Stimulated activated CD4-positive, alpha-beta T cell treated with anti-CD3 and anti-CD28 coated beads, Interleukin-1b, Interleukin-23, amount 100 ng/mL, for 4 hours (primary cell): ENCODE results near the gene BICDL2.

Experiments
- DNase-seq, 2 donors: peaks; one replicate each; pipeline ENCODE4 v3.0.0-alpha.2; 2020; ENCODE audit warnings: low read depth in 2 of 2

The BICDL2 gene

DNA sequence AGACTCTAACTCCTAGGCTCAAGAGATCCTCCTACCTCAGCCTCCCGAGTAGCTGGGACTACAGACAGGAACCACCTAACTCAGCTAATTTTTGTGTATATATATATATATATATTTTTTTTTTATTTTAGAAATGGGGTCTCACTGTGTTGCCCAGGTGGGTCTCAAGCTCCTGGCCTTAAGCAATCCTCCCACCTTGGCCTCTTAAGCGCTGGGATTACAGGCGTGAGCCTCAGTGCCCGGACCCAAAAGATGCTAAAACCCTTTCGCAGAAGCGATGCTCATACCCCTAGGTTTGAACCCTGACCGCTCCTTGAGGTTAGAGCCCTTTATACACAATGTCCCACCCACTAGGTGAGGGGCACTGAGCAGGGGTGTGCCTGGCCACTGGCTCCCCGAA is 26.2 kb downstream of the BICDL2 start:
- no peak for DNase-seq

DNA sequence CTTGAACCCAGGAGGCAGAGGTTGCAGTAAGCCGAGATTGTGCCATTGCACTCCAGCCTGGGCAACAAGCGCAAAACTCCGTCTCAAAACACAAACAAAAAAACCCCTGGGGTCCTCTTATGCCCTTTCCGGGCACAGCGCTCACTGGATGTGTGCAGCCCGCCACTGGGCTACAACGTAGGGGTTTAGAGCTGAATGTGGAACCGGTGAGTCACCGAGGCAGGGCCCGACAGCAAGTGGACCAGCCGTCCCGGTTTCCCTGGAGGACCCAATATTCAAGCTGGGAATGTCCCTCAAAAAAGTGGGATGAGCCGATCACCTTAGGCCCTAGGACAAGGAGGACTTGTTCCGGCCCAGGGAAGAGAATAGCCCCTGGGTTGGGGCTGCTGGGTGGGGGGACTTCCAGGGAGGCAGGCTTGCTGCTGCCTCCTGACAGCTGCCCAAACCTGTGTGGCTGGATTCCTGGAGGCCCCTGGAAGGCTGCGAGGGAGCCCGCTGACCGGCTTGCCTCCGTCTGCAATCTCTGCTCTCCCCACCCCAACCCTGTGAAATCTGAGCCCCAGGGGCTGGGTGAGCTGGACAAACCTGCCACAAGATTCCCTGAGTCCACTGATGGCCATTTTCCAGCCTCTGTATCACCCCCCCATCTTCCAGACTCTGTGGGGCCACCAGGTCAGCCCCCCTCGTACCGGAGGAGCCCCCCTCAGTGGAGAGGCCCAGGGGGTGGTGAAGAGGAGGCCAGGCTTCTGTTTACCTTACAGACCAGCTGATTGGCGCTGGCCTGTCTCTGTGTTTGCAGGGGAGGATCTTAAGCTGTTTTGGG is 27.0 kb downstream of the BICDL2 start:
- DNase-seq = no peak

DNA sequence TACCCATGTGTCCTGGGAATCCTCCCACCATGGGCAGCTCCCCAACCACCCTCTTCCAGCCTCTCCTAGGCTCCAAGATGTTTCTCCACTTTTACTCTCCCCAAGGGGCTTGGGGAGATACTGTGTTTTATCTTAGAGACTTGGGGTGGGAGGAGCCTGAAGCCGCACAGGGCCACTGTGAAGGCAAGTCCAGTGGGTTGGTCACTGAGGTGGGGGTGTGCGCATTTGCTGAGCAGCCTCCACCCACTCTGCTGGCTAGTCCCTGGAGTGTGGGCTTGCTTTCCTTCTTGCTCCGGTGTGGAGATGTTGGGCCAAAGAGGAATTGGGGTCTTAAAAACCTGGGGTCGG is 28.1 kb downstream of the BICDL2 start:
- DNase-seq = no peak

DNA sequence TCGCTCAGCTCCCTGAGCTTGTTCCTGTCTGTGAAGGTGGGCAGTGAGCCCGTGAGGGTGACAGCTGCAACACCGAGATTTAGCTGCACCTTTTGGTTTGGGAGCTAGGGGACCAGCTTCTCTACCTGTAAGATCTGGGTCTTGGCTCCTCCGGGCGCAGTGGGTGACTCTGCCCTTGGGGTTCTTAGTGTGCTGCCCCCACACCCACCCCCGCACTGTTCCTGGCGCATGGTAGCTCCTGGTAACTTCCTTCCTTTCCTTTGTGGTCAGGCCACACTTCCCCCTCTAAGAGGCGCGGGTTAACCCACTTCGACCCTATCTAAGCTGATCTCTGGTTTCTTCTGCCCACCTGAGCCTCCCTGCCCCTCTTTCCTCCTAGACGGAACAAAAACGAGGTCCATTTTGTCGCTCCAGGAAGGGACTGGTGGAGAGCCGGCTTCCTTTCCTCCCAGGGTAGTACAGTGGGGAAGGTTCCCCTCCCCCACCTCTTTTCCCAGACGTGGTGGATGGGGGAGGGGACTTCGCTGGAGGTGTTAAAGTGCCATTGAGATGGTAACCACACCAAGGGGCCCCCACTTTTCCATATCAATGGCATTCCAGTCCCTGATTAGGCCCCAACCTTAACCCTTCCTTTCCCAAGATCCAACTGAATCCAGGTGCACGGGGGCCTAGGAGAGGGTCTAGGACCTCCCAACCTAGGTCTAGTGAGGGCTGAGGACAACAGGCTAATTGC is 28.6 kb downstream of the BICDL2 start:
- no peak for DNase-seq

DNA sequence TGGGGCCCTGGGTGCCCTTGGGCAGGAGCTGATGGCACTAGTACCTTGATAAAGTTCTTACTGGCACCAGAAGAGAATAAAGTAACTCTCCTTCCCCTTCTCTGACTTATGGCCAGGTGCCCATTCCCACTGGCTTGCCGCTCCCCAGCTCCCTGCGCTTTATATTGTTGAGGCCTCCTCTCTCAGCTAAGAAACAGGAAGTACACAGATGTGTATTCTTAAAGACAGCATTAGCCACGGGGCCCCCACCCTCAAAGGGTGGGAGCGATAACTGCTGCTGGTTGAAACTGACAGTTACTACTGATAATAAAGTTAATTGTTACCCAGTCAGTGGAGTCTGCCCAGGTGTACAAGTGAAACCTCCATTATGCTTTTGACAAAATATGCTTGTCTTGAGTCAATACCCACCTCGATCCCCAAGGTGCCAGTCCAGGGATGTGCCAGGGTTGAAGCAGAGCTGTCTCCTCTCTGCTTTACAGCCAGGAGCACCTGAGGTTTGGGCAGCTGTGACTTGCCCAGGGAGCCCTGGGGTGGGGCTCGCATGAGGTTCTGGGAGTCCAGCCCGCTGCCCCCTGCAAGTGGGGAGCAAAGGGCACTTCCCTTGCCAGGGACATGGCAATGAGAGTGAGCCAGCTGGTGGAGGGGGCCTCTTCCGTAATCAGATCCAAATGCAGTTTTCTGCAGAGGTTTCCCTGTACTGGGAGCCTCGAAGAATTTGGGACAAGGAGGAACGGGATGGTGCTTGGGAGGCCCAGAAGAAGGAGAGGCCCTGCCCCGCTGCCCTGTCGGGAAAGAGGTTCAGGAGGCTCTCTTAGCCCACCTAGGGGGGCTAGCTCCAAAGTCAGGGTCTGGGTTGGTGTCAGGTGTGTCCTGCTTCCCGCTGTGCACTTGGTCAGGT is 29.4 kb downstream of the BICDL2 start:
- no peak for DNase-seq

DNA sequence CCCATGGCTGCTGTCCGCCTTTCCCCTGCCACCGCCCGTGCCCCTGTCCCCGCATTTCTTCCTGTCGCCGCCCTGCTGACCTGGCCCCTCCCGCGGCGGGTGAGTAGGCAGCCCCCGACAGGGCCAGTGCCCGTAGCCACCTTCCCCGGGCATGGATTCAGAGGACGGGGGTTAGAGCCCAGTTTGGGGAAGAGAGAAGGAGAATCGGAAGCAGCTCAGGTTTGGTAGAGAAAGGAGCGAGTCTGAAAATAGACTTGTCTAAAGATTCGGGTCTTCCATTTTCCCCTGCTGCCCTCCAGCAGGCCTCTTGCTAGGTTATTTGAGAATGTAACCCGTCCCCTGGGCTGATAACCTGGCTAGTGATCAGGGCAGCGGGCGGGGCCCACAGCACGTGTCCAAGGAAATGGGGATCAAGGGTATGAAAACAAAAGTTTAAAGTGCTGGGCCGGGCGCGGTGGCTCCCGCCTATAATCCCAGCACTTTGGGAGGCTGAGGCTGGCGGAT is 31.9 kb downstream of the BICDL2 start:
- no peak for DNase-seq

DNA sequence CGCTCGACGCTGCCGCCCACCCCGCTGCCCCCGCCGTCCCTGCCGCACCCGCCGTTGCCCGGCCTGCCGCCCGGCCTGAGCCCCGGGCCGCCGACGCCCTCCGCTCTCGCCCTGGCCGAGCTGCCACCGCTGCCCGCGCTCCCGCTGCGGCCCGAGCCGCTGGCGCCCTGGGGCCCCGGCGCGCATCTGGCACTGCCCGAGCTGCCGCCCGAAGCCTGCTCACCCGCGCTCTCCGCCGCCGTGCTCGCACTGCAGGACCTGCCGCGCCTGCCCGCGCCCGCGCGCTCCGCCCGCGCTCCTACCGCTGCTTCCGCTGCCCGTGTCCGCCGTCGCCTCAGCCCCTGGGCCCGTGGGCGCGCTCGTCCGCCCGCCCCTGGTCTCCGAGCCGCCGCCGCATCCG is 32.4 kb downstream of the BICDL2 start:
- DNase-seq = no peak

DNA sequence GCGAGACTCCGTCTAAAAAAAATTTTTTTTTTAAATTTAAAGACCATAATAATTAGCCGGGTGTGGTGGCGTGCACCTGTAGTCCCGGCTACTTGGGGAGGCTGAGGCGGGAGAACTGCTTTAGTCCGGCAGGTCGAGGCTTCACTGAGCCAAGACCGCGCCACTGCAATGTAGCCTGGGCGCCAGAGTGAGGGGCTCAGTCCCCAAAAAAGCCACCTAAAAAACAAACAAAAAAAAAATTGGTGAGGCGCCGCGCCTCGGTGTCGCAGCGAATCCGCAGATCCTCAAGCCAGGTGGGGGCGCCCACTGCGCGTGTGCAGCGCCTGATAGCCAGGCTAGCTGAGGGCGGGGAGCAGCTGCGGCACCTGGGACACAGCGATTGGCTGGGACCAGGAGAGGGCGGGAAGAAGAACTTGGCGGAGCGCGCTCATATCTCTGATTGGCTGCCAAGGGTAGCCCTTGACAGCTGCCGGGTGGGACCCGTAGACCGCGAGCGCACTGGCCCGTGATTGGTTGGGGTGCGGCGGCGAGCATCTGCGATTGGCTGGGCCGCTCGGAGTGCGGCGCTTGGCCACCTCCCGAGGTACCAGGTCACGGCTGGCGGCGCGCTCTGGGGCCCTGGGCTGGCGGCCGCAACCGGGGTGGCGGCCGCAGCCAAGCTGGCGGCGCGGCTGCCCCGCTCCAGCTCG is 33.0 kb downstream of the BICDL2 start:
- peak; percentile 90 to 93 for DNase-seq

DNA sequence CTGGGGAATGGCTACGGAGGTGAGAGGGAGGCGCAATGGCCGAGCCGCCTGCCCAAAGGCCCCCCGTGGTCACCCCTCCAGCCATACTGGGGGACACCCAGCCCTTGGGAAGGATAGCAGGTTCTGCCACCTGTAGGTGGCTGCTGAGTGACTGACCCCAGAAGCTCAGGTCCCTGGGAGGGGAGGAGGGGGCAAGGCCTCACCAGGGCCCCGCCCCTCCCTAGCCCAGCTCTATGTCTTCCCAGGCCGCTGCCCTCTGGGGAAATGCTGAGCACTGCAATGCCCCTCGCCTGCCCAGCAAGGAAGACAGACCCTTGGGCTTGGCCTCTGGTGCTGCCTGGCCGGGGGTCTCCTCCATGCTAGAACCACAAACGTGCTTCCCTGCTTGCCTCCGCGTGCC is 35.4 kb downstream of the BICDL2 start:
- DNase-seq = no peak

DNA sequence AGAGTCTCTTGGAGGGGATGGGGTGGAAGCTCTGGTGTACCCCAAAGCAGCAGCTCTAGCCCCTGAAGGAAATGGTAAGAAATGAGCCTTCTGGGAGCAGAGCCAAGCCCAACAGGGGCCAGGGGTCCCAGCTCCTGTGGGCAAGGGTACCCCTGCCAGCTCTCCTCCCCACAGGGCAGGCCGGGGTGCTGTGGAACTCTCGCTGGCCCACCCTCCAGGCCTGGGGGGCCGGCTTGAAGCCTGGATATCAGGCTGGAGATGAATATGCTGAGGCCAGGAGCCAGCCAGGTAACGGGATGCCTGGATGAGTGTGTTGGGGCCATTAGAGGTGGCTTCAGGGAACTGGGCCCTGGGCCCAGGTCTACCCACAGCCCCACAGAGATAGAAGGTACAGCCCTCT is 36.2 kb downstream of the BICDL2 start:
- DNase-seq = no peak

DNA sequence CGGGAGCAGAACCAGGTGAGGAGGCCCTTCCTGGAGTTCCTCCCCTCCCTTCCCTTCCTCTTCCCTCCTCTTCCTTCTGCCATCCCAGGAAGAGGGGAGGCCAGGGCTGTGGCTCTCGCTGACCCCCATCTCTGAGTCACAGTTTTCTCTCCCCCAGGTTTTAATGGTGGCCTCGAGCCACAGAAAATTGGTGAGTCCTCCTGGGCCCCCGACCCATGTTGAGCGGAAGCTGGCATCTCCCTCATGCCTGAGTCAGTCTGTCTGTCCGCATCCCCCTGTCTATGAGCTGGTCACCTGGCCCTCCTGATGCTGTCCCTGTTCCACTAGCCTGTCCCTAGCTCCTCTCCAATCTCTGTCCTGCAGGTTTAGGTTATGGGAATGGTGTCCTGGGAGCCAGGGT is 36.8 kb downstream of the BICDL2 start:
- no peak for DNase-seq

DNA sequence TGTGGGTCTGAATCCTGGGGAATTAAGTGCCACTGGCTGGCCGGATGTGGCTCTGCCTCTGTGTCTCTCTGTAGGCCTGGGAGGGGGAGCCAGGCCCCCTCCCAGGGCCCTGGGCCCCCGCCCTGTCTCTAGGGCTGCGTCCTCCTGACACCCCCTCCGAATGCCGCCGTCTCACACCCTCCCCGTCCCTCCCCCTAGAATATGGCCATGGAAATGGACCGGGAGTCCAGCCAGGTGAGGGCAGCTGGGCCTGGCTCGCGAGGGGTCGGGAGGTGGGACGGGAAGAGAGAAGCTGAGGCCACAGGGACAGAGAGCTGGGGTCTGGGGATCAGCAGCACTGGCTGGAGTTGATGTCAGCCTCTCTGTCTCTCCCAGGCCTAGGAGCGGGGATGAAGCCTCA is 40.4 kb downstream of the BICDL2 start:
- DNase-seq = no peak

DNA sequence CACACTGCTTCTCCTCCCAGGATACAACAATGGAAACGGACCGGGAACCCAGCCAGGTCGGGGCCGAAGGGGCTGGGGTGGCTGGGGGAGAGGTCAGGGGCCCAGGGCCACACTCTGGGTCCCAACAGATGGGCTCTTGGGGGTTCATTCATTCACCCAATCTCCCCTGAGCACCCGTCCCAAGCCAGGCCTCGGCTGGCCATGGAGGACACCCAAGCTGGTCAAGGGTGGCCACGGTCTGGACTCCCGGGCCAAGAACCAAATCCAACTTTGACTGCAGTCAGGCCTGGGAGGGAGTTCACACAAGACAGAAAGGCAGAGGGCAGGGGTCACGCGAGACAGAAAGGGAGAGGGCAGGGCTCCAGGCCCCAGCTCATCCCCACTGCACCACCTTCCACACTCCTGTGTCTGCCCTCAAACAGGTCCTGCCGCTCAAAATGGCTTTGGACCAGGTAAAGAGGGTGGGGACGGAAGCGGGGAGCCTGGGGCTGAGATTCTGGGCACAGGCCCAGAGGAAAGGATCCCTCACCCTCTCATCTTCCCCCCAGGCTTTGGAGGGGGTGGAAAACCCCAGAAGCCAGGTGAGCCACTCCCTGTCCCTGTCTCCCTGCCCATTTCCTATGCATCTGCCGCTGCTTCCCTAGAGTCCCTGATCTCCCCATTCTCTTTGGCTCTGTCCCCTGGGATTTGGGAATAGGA is 44.2 kb downstream of the BICDL2 start:
- DNase-seq = no peak

DNA sequence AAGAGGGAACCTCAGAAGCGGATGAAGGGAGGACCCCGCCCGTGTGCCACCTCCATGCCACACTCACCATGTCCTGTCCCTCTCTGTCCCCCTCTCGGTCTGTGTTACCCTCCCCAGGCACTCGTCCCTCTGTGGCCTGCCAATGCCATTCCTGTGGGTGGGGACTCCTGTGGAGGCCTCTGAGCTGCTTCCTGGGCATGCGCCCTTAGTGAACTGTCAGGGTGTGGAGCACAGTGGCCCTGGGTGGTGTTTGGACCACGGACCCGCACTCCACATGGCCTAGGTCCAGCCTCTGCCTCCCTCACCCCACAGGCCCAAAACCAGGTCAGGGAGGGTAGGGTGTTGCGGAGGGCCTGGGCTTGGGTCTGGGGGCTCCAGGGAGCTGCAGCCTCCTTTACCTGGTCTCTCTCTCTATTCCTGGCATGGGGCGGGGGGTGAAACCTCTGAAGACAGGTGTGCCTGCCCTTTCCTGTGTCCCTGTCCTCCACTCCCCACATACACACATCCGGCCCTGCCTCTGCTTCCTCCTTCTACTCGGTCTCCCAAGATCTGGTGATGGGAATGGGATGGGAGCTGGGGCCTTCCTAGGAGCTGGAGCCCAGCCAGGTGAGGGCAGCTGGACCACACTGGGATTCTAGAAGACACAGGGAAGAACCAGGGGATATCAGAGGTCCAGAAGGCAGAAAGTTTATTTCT is 45.0 kb downstream of the BICDL2 start:
- no peak for DNase-seq

DNA sequence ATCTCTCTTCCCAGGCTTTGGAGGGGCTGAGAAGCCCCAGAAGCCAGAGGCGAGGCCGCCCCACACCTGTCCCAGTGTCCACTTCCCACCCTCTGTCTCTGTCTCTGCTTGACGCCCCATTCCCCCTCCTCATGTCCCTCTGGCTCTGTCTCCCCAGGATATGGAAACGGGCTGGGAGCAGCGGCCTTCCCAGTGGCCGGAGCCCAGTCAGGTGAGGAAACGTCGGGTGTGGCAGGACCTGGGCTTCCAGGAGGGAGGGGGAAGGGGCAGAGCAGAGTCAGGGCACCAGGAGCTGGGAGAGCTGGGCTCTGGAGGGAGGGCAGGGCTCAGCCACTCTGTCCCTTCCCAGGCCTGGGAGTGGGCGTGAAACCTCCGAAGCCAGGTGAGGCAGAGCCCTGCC is 45.9 kb downstream of the BICDL2 start:
- DNase-seq = no peak

DNA sequence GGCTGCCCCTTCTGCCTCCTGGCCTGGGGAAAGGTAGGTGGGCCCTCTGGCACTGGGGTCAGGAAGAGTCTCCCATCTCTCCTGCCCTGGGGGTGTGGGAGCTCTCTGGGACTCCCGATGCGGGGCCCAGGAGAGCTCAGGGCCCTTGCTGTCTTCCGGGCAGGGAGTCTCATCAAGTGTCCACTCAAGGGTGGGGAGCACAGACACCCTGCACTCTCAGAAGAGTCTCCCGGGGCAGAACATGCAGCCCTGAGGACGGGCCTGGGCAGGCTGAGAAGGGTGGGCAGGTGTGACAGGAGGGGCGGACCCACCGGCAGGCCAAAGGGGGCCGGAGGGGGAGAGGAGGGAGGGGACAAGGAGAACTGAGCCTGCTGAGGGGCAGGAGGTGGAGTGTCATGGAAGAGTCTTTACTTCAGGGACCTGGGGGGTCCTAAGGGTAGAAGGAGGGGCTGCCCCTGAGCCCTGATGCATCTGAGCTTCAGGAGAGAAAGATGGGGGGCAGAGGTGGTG is 48.1 kb downstream of the BICDL2 start:
- no peak for DNase-seq

DNA sequence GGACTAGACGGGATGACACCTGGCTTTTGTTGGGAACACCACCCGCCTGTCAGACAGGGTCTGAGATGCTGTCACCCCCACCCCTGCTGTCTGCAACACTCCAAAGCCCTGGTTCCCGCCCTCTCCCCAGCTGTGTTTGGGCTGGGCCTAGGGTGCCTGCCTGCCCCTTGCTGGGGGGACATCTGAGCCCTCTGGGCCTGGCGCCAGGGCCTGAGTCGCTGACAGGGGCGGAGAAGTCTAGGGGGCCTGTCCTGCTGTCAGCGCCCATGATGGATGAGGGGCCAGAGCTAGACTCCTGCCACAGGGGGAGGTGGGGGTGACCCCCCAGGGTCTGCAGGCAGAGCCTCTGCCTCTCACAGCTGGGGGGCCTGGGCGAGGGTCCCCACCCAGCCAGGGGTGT is 48.9 kb downstream of the BICDL2 start:
- no peak for DNase-seq

DNA sequence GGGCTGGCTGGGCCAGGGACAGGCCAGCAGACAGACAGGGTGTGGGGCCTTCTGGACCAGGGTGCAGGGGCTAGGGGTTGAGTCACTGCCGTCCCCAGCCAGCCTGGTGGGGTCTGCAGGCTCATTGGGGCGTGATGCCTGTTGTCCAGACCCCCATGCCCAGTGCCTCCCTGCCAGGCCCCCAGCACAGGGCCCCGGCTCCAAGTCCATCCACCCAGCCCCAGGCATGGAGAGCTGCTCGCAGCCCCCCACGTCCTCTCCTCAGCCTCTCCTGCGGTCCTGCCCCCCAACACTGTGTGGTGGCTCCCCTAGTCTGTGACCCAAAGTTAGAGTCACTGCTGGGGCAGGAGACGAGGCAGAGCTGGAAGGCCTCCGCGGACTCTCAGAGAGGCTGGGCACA is 49.5 kb downstream of the BICDL2 start:
- no peak for DNase-seq

DNA sequence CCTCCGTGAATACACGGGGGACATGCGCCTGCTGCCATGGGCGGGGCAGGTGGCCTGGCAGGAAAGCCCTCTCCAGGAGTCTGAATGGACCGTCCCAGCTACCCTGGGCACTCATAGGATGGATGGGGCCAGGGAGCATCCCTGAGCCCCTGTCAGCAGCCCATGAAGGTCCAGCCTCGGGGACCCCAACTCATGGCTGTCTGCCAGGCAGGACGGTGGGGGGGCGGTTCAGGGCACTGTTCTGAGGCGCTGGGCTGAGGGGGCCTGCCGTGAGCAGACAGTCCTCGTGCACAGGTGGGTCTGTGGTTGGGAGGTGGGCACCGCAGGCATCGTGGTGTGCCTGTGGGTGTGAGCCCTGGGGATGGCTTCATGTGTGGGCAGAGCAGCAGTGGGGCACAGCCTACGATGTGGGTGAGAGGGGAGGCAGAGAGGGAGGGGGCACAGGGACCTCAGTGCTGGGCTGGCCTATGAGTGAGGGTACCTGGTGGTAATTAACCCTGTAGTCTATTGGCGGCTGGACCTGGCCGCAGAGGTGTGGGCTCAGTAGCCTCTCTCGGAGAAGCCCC is 50.0 kb downstream of the BICDL2 start:
- no peak for DNase-seq

DNA sequence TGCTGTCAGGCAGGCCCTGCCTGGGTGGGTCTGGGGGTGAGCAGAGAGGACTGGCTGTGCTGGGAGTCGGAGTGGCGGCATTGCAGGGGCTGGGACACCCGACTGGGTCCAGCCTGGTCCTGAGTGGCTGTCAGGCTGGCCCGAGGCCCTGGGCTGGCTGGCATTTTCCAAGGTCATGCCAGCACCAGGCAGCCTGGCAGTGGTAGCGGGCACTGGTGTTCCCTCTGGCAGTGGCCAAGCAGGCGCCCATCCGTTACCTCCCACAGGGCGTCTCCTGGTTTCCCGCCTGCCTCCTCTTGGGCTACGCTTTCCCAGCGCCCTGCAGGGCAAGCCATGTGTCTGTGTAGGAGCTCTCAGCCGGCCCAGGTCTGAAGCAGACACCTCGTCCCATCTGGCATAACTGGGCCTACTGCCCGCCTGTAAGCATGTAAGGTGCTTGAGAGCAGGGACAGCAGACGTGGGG is 50.8 kb downstream of the BICDL2 start:
- DNase-seq = no peak
